SJCRH30 (cell line): ENCODE data around the gene ABCA7. TPM values are rescaled to one million over a fixed set of nuclear protein-coding genes. Genes with fewer than 3 reads are reported as not detected.

Source experiments
- DNase-seq, 2 experiments: peaks; one replicate each; pipeline ENCODE4 v3.0.0-alpha.2; 2015 to 2020
- H3K27ac ChIP-seq: fragments of 250-450 bp; sonication (Bioruptor Pico); 2 replicates; pipeline ENCODE4 v1.5.1; 2020; ENCODE audit warnings: mild to moderate bottlenecking, moderate library complexity
- H3K27me3 ChIP-seq: fragments of 250-450 bp; sonication (Bioruptor Pico); 2 replicates; pipeline ENCODE4 v1.5.1; 2020; ENCODE audit warnings: mild to moderate bottlenecking, moderate library complexity
- H3K36me3 ChIP-seq: fragments of 250-450 bp; sonication (Bioruptor Pico); 2 replicates; pipeline ENCODE4 v1.5.1; 2020; ENCODE audit warnings: mild to moderate bottlenecking, moderate library complexity
- H3K4me1 ChIP-seq: fragments of 250-450 bp; sonication (Bioruptor Pico); 2 replicates; pipeline ENCODE4 v1.5.1; 2020; ENCODE audit warnings: mild to moderate bottlenecking, moderate library complexity
- H3K4me3 ChIP-seq: fragments of 250-450 bp; sonication (Bioruptor Pico); 2 replicates; pipeline ENCODE4 v1.5.1; 2020; ENCODE audit warnings: mild to moderate bottlenecking, moderate library complexity
- H3K9me3 ChIP-seq: fragments of 250-450 bp; sonication (Bioruptor Pico); replicated peaks from 2 replicates; pipeline ENCODE4 v1.5.1; 2020; ENCODE audit warnings: mild to moderate bottlenecking, moderate library complexity
- total RNA-seq: library from RNA; depleted of rRNA; stranded (reverse); fragments of >200 nt; shearing (Covaris generic); gene quantifications from 2 replicates; pipeline ENCODE4 v1.2.3, GENCODE V29; 2014

ABCA7 gene
- total RNA-seq, 1 experiment from 2014 or later = 11.0 TPM

DNA sequence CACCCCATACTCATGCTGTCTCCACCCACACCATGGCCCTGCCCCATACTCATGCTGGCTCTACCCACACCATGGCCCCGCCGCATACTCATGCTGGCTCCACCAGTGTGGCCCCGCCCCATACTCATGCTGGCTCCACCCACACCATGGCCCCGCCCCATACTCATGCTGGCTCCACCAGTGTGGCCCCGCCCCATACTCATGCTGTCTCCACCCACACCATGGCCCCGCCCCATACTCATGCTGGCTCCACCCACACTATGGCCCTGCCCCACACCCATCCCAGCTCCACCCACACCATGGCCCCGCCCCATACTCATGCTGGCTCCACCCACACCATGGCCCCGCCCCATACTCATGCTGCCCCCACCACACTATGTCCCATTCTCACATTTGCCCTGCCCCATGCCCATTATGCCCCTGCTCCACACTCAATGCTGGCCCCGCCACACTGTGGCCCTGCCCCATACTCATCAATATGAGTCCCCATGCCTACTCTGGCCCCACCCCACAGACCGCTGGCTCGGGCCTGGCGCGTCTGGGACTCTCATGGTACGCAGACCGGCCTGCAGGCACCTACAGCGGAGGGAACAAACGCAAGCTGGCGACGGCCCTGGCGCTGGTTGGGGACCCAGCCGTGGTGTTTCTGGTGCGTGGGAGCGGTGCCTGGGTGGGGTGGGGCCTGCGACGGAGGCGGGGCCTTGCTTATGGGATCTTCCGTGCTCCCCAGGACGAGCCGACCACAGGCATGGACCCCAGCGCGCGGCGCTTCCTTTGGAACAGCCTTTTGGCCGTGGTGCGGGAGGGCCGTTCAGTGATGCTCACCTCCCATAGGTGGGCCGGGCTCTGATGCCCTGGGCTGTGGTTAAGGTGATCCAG is 23.4 kb downstream of the ABCA7 start:
- H3K27ac ChIP-seq = no peak overlapping the region
- H3K36me3 ChIP-seq = no peaks in the 10 kb centered on the region
- no peak for DNase-seq
- peaks cover 12% of the 10 kb centered on the region; the same call in 1 of the 2 replicates for H3K4me1 ChIP-seq
- peaks cover 5% of the 10 kb centered on the region; the same call in 1 of the 2 replicates for H3K27me3 ChIP-seq
- H3K9me3 ChIP-seq = 0 out of 2 replicates have a peak, but pooled peaks cover 3% of the 10 kb centered on the region
- no peak overlapping the region for H3K4me3 ChIP-seq

DNA sequence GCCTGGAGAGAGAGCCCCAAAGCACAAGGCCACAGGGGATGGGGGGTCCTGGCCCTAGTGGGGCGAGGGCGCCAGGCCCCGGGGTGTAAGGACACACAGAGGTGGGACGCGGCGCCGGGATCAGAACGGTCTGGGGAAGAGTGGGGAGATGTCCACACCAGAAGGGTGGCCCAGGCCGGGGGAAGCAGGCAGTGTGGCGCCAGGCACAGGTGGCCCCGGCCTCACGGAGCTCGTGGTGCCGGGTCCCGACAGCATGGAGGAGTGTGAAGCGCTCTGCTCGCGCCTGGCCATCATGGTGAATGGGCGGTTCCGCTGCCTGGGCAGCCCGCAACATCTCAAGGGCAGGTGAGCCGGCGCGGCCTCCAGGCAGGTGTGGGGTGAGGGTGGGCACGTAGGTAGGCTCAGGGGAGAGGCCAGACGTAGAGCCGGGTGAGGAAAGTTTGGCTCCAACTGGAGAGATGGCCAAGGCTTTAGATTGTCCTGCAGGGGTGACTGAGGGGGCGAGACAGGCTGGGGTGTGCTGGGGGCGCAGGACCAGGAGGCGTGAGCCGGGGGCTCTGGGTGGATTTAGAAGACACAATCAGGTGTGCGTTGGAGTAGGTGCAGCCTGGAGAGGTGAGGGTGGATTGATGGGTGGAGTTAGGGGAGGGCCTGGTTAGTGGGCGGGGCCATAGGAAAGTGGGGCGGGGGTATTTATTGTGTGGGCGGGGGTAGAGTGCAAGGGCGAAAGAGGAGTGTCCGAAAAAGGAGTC is 24.2 kb downstream of the ABCA7 start:
- DNase-seq = no peak
- Histone ChIP-seq H3K27me3 (peaks cover 13% of the 10 kb centered on the region; the same call in 1 of the 2 replicates), H3K9me3 (0 out of 2 replicates have a peak, but pooled peaks cover 3% of the 10 kb centered on the region), H3K4me1 (peaks cover 12% of the 10 kb centered on the region; the same call in 1 of the 2 replicates), H3K36me3 (no peaks in the 10 kb centered on the region), H3K27ac (no peak overlapping the region), H3K4me3 (no peak overlapping the region)

DNA sequence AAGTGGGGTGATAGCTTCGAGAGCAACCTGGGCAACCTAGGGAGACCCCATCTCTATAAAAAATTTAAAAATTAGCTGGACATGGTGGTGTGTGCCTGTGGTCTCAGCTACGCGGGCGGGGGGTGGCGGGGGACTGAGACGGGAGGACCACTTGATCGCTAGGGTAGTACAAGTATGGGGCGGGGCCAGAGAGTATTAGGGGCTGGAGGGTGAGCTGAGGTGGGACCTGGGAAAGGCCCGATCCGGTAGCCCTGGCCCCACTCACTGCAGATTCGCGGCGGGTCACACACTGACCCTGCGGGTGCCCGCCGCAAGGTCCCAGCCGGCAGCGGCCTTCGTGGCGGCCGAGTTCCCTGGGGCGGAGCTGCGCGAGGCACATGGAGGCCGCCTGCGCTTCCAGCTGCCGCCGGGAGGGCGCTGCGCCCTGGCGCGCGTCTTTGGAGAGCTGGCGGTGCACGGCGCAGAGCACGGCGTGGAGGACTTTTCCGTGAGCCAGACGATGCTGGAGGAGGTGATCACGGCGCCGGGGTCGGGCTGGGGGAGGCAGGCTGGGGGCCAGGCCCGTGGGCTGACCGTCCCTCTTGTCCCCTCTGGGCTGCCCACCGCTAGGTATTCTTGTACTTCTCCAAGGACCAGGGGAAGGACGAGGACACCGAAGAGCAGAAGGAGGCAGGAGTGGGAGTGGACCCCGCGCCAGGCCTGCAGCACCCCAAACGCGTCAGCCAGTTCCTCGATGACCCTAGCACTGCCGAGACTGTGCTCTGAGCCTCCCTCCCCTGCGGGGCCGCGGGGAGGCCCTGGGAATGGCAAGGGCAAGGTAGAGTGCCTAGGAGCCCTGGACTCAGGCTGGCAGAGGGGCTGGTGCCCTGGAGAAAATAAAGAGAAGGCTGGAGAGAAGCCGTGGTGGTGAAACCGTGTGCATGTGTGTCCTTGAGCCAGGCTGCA is 25.0 kb downstream of the ABCA7 start:
- Histone ChIP-seq H3K27me3 (peaks cover 16% of the 10 kb centered on the region; the same call in 1 of the 2 replicates), H3K36me3 (no peaks in the 10 kb centered on the region), H3K4me3 (no peak overlapping the region), H3K4me1 (peaks cover 12% of the 10 kb centered on the region; the same call in 1 of the 2 replicates), H3K27ac (no peak overlapping the region), H3K9me3 (0 out of 2 replicates have a peak, but pooled peaks cover 3% of the 10 kb centered on the region)
- DNase-seq = no peak

DNA sequence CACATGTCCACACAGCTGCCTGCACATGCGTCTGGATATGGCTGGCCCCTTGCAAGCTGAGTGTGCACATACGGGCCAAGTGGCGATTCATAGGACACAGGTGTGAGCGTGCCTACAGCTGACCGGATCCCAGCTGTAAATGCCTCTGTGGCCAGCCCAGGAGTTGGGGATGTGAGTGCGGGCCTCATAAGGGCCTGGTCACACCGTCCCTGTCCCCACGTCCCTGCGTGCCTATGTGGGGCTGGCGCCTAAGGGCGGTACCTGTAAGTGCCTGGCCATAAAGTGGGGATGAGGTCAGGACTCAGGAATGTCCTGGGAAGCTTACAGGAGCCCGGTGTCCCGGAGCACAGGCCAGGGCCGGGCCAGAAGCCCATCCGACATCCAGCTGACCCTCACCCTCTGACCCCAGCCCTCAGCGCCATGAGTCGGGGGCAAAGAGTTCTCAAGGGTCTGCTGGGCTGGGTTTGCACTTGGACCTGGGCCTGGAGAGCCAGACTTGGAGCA is 25.8 kb downstream of the ABCA7 start:
- Histone ChIP-seq H3K27ac (no peak overlapping the region), H3K4me3 (no peak overlapping the region), H3K27me3 (peaks cover 18% of the 10 kb centered on the region; the same call in 1 of the 2 replicates), H3K36me3 (no peaks in the 10 kb centered on the region), H3K9me3 (0 out of 2 replicates have a peak, but pooled peaks cover 3% of the 10 kb centered on the region), H3K4me1 (peaks cover 12% of the 10 kb centered on the region; the same call in 1 of the 2 replicates)
- DNase-seq = no peak

DNA sequence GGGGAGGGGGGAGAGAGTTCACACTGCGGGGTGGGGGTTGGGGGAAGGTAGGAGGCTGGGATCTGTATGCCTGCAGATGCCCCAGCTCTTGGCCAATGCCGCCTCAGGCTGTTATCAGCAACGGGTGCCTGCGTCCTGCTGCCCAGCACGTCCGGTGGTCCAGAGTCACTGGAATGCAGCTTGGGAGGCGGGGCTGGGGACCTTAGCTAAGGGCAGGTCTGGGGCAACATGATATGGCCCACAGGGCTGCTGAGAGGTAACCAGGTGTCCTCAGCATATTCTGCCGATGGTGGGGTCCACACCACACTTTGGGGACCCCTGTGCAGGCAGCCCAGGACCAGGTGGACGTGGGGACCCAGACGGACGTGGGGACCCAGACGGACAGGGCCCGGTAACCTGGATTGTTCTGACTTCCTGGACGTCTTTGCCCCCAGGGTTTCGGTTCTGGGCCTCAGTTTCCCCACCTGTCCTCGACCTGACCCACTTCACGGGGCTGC is 26.4 kb downstream of the ABCA7 start:
- Histone ChIP-seq H3K4me3 (peak overlapping the region; percentile 49; the same call in 1 of the 2 replicates), H3K27me3 (peaks cover 22% of the 10 kb centered on the region; the same call in 1 of the 2 replicates), H3K9me3 (0 out of 2 replicates have a peak, but pooled peaks cover 3% of the 10 kb centered on the region), H3K27ac (no peak overlapping the region), H3K4me1 (peaks cover 12% of the 10 kb centered on the region; the same call in 1 of the 2 replicates), H3K36me3 (no peaks in the 10 kb centered on the region)
- peak in 1 of 2 experiments; percentile 39 for DNase-seq

DNA sequence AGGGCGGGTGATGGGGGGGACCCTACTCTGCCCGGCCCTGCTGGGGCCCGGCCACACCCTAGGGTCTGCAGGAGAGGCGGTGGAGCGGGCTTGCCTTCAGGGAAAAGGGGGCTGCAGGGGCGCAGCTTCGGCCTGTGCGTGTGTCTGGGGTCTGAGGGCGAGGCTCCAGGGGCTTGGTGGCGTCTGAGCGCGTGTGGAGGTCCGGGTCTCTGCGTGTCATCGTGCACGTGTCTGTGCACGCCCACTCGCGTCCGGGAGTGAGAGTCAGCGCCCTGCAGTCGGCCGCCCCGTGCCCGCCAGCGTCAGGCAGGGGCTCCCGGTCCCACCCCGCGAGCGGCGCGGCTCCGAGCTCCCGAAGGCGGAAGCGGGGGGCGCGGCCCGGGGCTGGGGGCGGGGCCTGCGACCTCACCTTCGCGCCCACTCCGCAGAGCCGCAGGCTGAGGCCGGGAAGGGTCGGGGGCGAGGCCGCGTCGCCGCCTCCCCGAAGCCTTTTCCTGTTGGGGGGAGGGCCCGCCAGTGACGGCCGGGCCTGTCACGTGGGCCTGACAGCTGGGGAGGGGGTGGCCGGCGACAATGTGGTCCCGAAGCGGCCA is 26.9 kb downstream of the ABCA7 start, which contains the start of gene ARHGAP45:
Gene ARHGAP45, plus strand, starts transcription at position 420 of the 593 bp plus-strand sequence. CDS start 239 bp downstream, outside the sequence.
- Histone ChIP-seq H3K9me3 (0 out of 2 replicates have a peak, but pooled peaks cover 3% of the 10 kb centered on the region), H3K4me1 (peaks cover 12% of the 10 kb centered on the region; the same call in 1 of the 2 replicates), H3K4me3 (peak within 1 kb of the TSS; percentile 49), H3K27me3 (peaks cover 24% of the 10 kb centered on the region; the same call in 1 of the 2 replicates), H3K36me3 (no peaks in the 10 kb centered on the region), H3K27ac (no peak within 1 kb of the TSS)
- no peak for DNase-seq

DNA sequence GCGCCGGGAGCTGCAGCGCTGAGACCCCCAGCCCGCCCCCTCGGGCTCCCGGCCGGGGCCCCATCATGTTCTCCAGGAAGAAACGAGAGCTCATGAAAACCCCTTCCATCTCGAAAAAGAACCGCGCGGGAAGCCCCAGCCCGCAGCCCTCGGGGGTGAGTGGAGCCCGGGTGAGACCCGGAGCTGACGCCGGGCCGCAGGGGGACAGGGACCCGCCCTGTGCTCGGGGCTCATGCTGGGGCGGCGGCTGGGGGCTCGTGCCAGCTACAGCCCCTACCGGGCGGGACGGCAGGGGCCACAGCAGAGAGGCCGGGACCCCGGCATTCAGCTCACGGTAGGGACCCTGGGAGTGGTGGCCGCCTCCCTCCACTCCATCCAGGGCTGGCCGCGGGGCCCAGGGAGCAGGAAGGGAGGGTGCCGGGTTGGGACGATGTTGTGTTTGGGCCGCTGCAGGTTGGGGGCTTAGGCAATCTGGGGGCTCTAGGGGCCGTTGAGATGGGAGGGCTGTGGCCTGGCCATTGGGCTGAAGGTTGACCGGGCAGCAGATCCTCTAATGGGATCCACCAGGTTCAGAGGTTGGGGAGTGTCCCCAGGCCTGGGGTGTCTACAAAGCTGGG is 27.5 kb downstream of the ABCA7 start:
- H3K4me1 ChIP-seq = peaks cover 12% of the 10 kb centered on the region; the same call in 1 of the 2 replicates

DNA sequence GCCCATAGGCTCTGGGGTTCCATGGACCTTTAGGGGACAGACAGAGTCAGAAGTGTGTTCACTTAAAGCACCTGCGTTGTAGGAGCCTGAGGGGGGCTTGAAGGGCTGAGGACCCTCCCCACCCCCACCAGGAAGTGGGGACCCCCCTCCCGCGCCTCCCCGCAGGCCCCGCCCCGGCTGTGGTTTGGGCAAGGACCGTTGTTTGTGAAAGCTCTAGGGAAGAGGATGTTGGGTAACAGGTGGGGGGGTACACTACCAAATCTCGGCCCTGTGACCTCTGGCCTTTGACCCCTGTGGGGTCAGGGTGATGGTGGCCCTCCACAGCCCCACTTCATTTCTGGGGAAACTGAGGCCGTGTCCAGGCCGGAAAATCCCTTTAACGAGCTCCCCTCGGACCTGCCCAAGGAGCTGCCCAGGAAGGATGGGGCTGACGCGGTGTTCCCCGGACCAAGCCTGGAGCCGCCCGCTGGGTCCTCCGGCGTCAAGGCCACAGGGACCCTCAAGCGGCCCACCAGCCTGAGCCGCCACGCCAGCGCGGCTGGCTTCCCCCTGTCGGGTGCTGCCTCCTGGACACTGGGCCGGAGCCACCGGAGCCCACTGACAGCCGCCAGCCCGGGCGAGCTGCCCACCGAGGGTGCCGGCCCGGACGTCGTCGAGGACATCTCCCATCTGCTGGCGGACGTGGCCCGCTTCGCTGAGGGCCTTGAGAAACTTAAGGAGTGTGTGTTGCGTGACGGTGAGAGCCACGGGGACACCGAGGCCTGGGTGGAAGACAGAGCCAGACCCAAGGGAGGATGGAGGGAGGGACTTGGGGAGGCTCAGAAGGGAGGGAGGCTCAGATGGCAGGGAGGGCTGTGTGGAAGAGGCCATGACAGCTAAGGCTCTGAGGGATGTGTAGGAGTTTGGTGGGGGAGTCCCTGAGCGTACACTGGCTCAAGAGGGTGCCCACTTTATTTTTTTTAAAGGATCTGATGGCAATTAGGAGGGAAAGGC is 28.4 kb downstream of the ABCA7 start:
- Histone ChIP-seq H3K27me3 (peaks cover 34% of the 10 kb centered on the region; the same call in 1 of the 2 replicates), H3K4me3 (no peak overlapping the region), H3K4me1 (peaks cover 12% of the 10 kb centered on the region; the same call in 1 of the 2 replicates), H3K36me3 (no peaks in the 10 kb centered on the region), H3K27ac (no peak overlapping the region), H3K9me3 (no peaks in the 10 kb centered on the region)
- no peak for DNase-seq

More for the DNA sequence above, 27.5 kb downstream of the ABCA7 start:
- H3K36me3 ChIP-seq = no peaks in the 10 kb centered on the region
- no peak overlapping the region for H3K27ac ChIP-seq
- H3K4me3 ChIP-seq = peak overlapping the region; percentile 49
- no peak for DNase-seq
- H3K9me3 ChIP-seq = 0 out of 2 replicates have a peak, but pooled peaks cover under 1% of the 10 kb centered on the region
- H3K27me3 ChIP-seq = peaks cover 30% of the 10 kb centered on the region; the same call in 1 of the 2 replicates

DNA sequence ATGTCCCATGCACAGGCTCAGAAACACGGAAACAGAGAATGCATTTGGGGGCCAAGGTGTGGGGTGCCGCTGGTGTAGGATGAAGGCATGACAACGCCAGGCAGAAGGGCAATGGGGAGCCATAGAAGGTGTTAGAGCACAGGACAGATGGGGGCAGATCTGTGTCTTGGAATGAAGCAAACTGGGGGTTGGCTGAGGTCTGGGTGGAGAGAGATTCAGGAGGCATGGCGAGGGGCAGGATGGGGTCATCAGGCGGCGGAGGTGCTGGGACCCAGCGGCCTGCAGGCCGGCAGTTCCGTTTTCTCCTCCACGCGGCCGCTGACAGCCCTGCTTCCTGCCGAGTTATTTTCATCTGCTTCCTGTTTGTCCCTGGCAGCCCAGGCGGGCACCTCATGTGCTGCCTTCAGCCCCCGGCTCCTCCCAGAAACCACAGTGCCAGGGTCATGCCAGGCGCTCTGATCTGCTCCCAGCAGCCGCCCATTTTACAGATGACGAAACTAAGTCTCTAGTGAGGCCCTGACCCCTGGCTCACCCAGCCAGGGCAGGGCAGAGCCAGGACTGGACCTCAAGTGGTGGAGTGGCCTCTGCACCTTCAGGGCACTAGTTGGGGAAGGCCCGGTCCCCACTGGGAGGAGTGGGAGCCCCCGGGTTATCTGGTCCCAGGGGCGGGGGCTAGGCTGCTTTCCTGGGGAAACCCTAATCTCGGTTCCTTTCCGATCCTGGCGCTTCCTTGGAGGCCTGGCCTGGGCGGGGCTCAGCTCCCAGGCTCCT is 29.3 kb downstream of the ABCA7 start:
- Histone ChIP-seq H3K36me3 (no peaks in the 10 kb centered on the region), H3K27me3 (peaks cover 34% of the 10 kb centered on the region; the same call in 1 of the 2 replicates), H3K9me3 (no peaks in the 10 kb centered on the region), H3K27ac (no peak overlapping the region), H3K4me1 (peaks cover 13% of the 10 kb centered on the region; the same call in 1 of the 2 replicates), H3K4me3 (no peak overlapping the region)
- no peak for DNase-seq

DNA sequence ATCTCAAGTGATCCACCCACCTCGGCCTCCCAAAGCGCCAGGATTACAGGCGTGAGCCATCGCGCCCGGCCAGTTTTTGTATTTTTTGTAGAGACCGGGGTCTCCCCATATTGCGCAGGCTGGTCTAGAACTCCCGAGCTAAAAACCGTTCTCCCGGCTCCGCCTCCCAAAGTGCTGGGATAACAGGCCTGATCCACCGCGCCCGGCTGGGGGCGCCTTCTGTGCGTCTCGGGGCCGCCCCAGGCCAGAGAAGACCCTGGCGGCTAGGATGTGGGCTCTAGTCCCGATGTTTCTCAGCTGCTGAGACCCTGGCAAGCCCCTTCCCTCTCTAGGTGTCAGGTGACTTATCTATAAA is 30.6 kb downstream of the ABCA7 start:
- H3K27me3 ChIP-seq = peaks cover 34% of the 10 kb centered on the region; the same call in 1 of the 2 replicates
- no peaks in the 10 kb centered on the region for H3K9me3 ChIP-seq
- no peaks in the 10 kb centered on the region for H3K36me3 ChIP-seq
- no peak for DNase-seq
- H3K4me1 ChIP-seq = peaks cover 15% of the 10 kb centered on the region; the same call in 1 of the 2 replicates
- H3K27ac ChIP-seq = no peak overlapping the region
- H3K4me3 ChIP-seq = no peak overlapping the region
